Measurements from ENCODE around the gene USF1. TPM values are rescaled to one million over a fixed set of nuclear protein-coding genes. Genes with fewer than 3 reads are reported as not detected.
"Not testable (repeated sequence)": the region's sequence is repeated elsewhere in the genome, so short reads cannot be mapped to it uniquely, and the experiment has no call there.

USF1 gene
- total RNA-seq, 1 donor from 2014 or later: 70.1 TPM

- no peak overlapping the region for H3K4me3 ChIP-seq (ENCODE audit: insufficient read depth, low read depth, low read length)
- no peak overlapping the region for H3K4me2 ChIP-seq (ENCODE audit: low read length)
- Mint-ChIP-seq H3K4me3 (ENCODE audit: unreplicated experiment) (no peak overlapping the region), H3K27me3 (ENCODE audit: low read depth, unreplicated experiment) (no peaks in the 10 kb centered on the region), H3K36me3 (ENCODE audit: low read depth, unreplicated experiment) (peaks cover 3% of the 10 kb centered on the region), H3K27ac (ENCODE audit: unreplicated experiment) (no peak overlapping the region), H3K9me3 (ENCODE audit: unreplicated experiment) (no peaks in the 10 kb centered on the region), H3K4me1 (ENCODE audit: low read depth, unreplicated experiment) (no peaks in the 10 kb centered on the region)
- no peak for TF ChIP-seq CTCF (IDR thresholded peaks at IDR 0.05; ENCODE audit: insufficient read depth, low read depth, low read length)
- no peak for TF ChIP-seq EZH2 (IDR thresholded peaks at IDR 0.05; ENCODE audit: insufficient read depth, low read length)
- no peaks in the 10 kb centered on the region for H3K79me2 ChIP-seq (ENCODE audit: insufficient read depth, low read length)
- H3K27me3 ChIP-seq (ENCODE audit: insufficient read depth, low read length): no peaks in the 10 kb centered on the region
- no peaks in the 10 kb centered on the region for H4K20me1 ChIP-seq (ENCODE audit: insufficient read depth, low read length)
- no peak overlapping the region for H3K9ac ChIP-seq (ENCODE audit: low read length)
- FAIRE-seq (no peak), DNase-seq (ENCODE audit: low read depth) (no peak)
- no peaks in the 10 kb centered on the region for H3K9me3 ChIP-seq (ENCODE audit: insufficient read depth, low read depth, low read length)
- no peaks in the 10 kb centered on the region for H3K36me3 ChIP-seq (ENCODE audit: insufficient read depth, low read length)
- H2AFZ ChIP-seq (ENCODE audit: low read depth, low read length): no peak overlapping the region
- H3K4me1 ChIP-seq (ENCODE audit: insufficient read depth, low read length): no peaks in the 10 kb centered on the region
- no peak overlapping the region for H3K27ac ChIP-seq (ENCODE audit: low read depth, low read length)
Observed at GRCh38 chr1:161031874-161032273, 13.9 kb downstream of the USF1 start.

GRCh38 chr1:161029466-161029865 is 16.3 kb downstream of the USF1 start:
- H3K4me3 Mint-ChIP-seq (ENCODE audit: unreplicated experiment); H3K9ac ChIP-seq (ENCODE audit: low read length); H3K36me3 ChIP-seq (ENCODE audit: insufficient read depth, low read length); H3K9me3 ChIP-seq (ENCODE audit: insufficient read depth, low read depth, low read length); H3K79me2 ChIP-seq (ENCODE audit: insufficient read depth, low read length); FAIRE-seq; H3K9me3 Mint-ChIP-seq (ENCODE audit: unreplicated experiment); H3K27me3 ChIP-seq (ENCODE audit: insufficient read depth, low read length); H3K4me3 ChIP-seq (ENCODE audit: insufficient read depth, low read depth, low read length); H3K4me2 ChIP-seq (ENCODE audit: low read length); H3K4me1 ChIP-seq (ENCODE audit: insufficient read depth, low read length); H3K27ac Mint-ChIP-seq (ENCODE audit: unreplicated experiment); H4K20me1 ChIP-seq (ENCODE audit: insufficient read depth, low read length); H3K27ac ChIP-seq (ENCODE audit: low read depth, low read length); H3K36me3 Mint-ChIP-seq (ENCODE audit: low read depth, unreplicated experiment); H3K4me1 Mint-ChIP-seq (ENCODE audit: low read depth, unreplicated experiment); DNase-seq (ENCODE audit: low read depth); H3K27me3 Mint-ChIP-seq (ENCODE audit: low read depth, unreplicated experiment); H2AFZ ChIP-seq (ENCODE audit: low read depth, low read length): not testable (repeated sequence)

- not testable (repeated sequence) for H3K9me3 Mint-ChIP-seq (ENCODE audit: unreplicated experiment); H3K4me3 ChIP-seq (ENCODE audit: insufficient read depth, low read depth, low read length); FAIRE-seq; H2AFZ ChIP-seq (ENCODE audit: low read depth, low read length); H3K4me1 Mint-ChIP-seq (ENCODE audit: low read depth, unreplicated experiment); H3K27me3 ChIP-seq (ENCODE audit: insufficient read depth, low read length); H3K27ac ChIP-seq (ENCODE audit: low read depth, low read length); H3K4me3 Mint-ChIP-seq (ENCODE audit: unreplicated experiment); H3K79me2 ChIP-seq (ENCODE audit: insufficient read depth, low read length); H3K4me2 ChIP-seq (ENCODE audit: low read length); H4K20me1 ChIP-seq (ENCODE audit: insufficient read depth, low read length); H3K4me1 ChIP-seq (ENCODE audit: insufficient read depth, low read length); H3K27me3 Mint-ChIP-seq (ENCODE audit: low read depth, unreplicated experiment); H3K9me3 ChIP-seq (ENCODE audit: insufficient read depth, low read depth, low read length); H3K36me3 ChIP-seq (ENCODE audit: insufficient read depth, low read length); H3K9ac ChIP-seq (ENCODE audit: low read length); DNase-seq (ENCODE audit: low read depth); H3K27ac Mint-ChIP-seq (ENCODE audit: unreplicated experiment); H3K36me3 Mint-ChIP-seq (ENCODE audit: low read depth, unreplicated experiment)
Observed at GRCh38 chr1:161026954-161027353, 18.8 kb downstream of the USF1 start.

- H3K27ac Mint-ChIP-seq (ENCODE audit: unreplicated experiment); H3K36me3 ChIP-seq (ENCODE audit: insufficient read depth, low read length); H3K9ac ChIP-seq (ENCODE audit: low read length); H3K36me3 Mint-ChIP-seq (ENCODE audit: low read depth, unreplicated experiment); H3K4me3 ChIP-seq (ENCODE audit: insufficient read depth, low read depth, low read length); DNase-seq (ENCODE audit: low read depth); H3K27ac ChIP-seq (ENCODE audit: low read depth, low read length); H3K4me3 Mint-ChIP-seq (ENCODE audit: unreplicated experiment); H3K79me2 ChIP-seq (ENCODE audit: insufficient read depth, low read length); H3K9me3 Mint-ChIP-seq (ENCODE audit: unreplicated experiment); H4K20me1 ChIP-seq (ENCODE audit: insufficient read depth, low read length); H2AFZ ChIP-seq (ENCODE audit: low read depth, low read length); H3K9me3 ChIP-seq (ENCODE audit: insufficient read depth, low read depth, low read length); H3K27me3 Mint-ChIP-seq (ENCODE audit: low read depth, unreplicated experiment); FAIRE-seq; H3K4me2 ChIP-seq (ENCODE audit: low read length): not testable (repeated sequence)
- peaks cover 24% of the 10 kb centered on the region for H3K4me1 Mint-ChIP-seq (ENCODE audit: low read depth, unreplicated experiment)
- Histone ChIP-seq H3K27me3 (ENCODE audit: insufficient read depth, low read length) (peaks cover 27% of the 10 kb centered on the region), H3K4me1 (ENCODE audit: insufficient read depth, low read length) (peaks cover 12% of the 10 kb centered on the region)
Observed at GRCh38 chr1:161022432-161022831, 23.3 kb downstream of the USF1 start.

Data from astrocyte (in vitro differentiated cells and primary cell).